Peyer's patch (tissue), 4 donors: Measurements from ENCODE around the gene SREBF2. TPM values are rescaled to one million over a fixed set of nuclear protein-coding genes. Genes with fewer than 3 reads are reported as not detected.

Experiments used
- DNase-seq, 3 donors: peaks; one replicate each; pipeline ENCODE4 v3.0.0-alpha.2; 2017 to 2019
- H3K27ac ChIP-seq, 4 donors: fragments of 200-600 bp; sonication (generic); one replicate each; pipeline ENCODE4 v1.5.1; 2016 to 2019
- H3K27me3 ChIP-seq, 2 donors: fragments of 200-600 bp; sonication (generic); one replicate each; pipeline ENCODE4 v1.5.1; 2019
- H3K36me3 ChIP-seq, 3 donors: fragments of 200-600 bp; sonication (generic); one replicate each; pipeline ENCODE4 v1.5.1; 2016 to 2019
- H3K4me1 ChIP-seq, 4 donors: fragments of 200-600 bp; sonication (generic); one replicate each; pipeline ENCODE4 v1.5.1; 2016 to 2019
- H3K4me3 ChIP-seq, 4 donors: fragments of 200-600 bp; sonication (generic); 1 replicate in 3 of 4; 2 replicates in 1 of 4; pipeline ENCODE4 v1.5.1; 2016 to 2019; ENCODE audit warnings: mild to moderate bottlenecking in 1 of 4
- H3K9me3 ChIP-seq, 4 donors: fragments of 200-600 bp; sonication (generic); one replicate each; pipeline ENCODE4 v1.5.1; 2016 to 2019; ENCODE audit warnings: mild to moderate bottlenecking in 1 of 4
- CTCF ChIP-seq, 6 experiments: fragments of 450-650 bp in 4 of 6; fragments of 200-600 bp in 2 of 6; sonication (generic) in 1 of 6; IDR thresholded peaks; one replicate each; pipeline ENCODE4 v1.5.1; 2017 to 2019; ENCODE audit warnings: antibody characterized with exemption in 6 of 6, mild to moderate bottlenecking in 3 of 6, moderate library complexity in 1 of 6
- POLR2A ChIP-seq, 2 donors: fragments of 450-650 bp; IDR thresholded peaks; one replicate each; pipeline ENCODE4 v1.5.1; 2017; ENCODE audit warnings: antibody characterized with exemption in 2 of 2, mild to moderate bottlenecking in 2 of 2, moderate library complexity in 2 of 2
- total RNA-seq, 4 donors: library from RNA; depleted of rRNA; stranded (reverse); fragments of >200 nt; gene quantifications; one replicate each; pipeline ENCODE4 v1.1.0, GENCODE V29; 2016

Gene SREBF2
- total RNA-seq, 4 donors from 2014 or later, result 66.0 to 221 (median 144) TPM

- peak overlapping the region in 2 of 4 donors; percentile 76 to 88 for H3K27ac ChIP-seq
- no peaks in the 10 kb centered on the region for H3K36me3 ChIP-seq
- TF ChIP-seq POLR2A (IDR thresholded peaks at IDR 0.05) (no peak), CTCF (IDR thresholded peaks at IDR 0.05) (no peak)
- no peak overlapping the region for H3K4me3 ChIP-seq
- DNase-seq, result no peak
- no peaks in the 10 kb centered on the region for H3K9me3 ChIP-seq
- H3K27me3 ChIP-seq, result no peaks in the 10 kb centered on the region
- peaks cover 0 to 45% (median 21%) of the 10 kb centered on the region in 4 donors for H3K4me1 ChIP-seq
These were observed 102.6 kb downstream of the SREBF2 start for GRCh38 chr22:41935509-41935908.

- Histone ChIP-seq H3K9me3 (no peaks in the 10 kb centered on the region), H3K27me3 (no peaks in the 10 kb centered on the region), H3K27ac (peak overlapping the region in 2 of 4 donors; percentile 78 to 88), H3K4me1 (peaks cover 0 to 55% (median 28%) of the 10 kb centered on the region in 4 donors), H3K4me3 (no peak overlapping the region), H3K36me3 (no peaks in the 10 kb centered on the region)
- DNase-seq, result no peak
- TF ChIP-seq POLR2A (IDR thresholded peaks at IDR 0.05) (no peak), CTCF (IDR thresholded peaks at IDR 0.05) (no peak)
These were observed 103.9 kb downstream of the SREBF2 start for GRCh38 chr22:41936894-41937169.

GRCh38 chr22:41939981-41940831 lies 107.3 kb downstream of the SREBF2 start:
- peaks cover 0 to 32% (median 24%) of the 10 kb centered on the region in 4 donors for H3K4me1 ChIP-seq
- H3K27ac ChIP-seq, result peak overlapping the region; percentile 87 to 97 (median 88)
- no peaks in the 10 kb centered on the region for H3K36me3 ChIP-seq
- DNase-seq, result peak; percentile 80 to 99 (median 99)
- H3K27me3 ChIP-seq, result no peaks in the 10 kb centered on the region
- no peak for TF ChIP-seq CTCF (IDR thresholded peaks at IDR 0.05)
- TF ChIP-seq POLR2A (IDR thresholded peaks at IDR 0.05), result peak; percentile 45 to 73
- H3K9me3 ChIP-seq, result no peaks in the 10 kb centered on the region
- H3K4me3 ChIP-seq, result peak overlapping the region in 3 of 4 donors; percentile 29 to 37 (median 36)

GRCh38 chr22:41940832-41941765 lies 108.2 kb downstream of the SREBF2 start:
- H3K4me3 ChIP-seq, result no peak overlapping the region
- peaks cover 0 to 31% (median 28%) of the 10 kb centered on the region in 4 donors for H3K4me1 ChIP-seq
- peak; percentile 81 to 99 (median 98) for TF ChIP-seq CTCF (IDR thresholded peaks at IDR 0.05)
- peak in 1 of 2 donors; percentile 10 for TF ChIP-seq POLR2A (IDR thresholded peaks at IDR 0.05)
- H3K27me3 ChIP-seq, result no peaks in the 10 kb centered on the region
- peak overlapping the region; percentile 87 to 97 (median 88) for H3K27ac ChIP-seq
- no peaks in the 10 kb centered on the region for H3K36me3 ChIP-seq
- H3K9me3 ChIP-seq, result no peaks in the 10 kb centered on the region
- DNase-seq, result peak; percentile 90 to 96 (median 93)

- TF ChIP-seq POLR2A (IDR thresholded peaks at IDR 0.05), result peak in 1 of 2 donors; percentile 11
- no peak for TF ChIP-seq CTCF (IDR thresholded peaks at IDR 0.05)
- no peak for DNase-seq
- H3K27ac ChIP-seq, result peak overlapping the region in 1 of 4 donors; percentile 53
These were observed 110.8 kb downstream of the SREBF2 start for GRCh38 chr22:41943661-41944209.

More at GRCh38 chr22:41943661-41944209, 110.8 kb downstream of the SREBF2 start:
- H3K36me3 ChIP-seq, result no peaks in the 10 kb centered on the region
- peaks cover 0 to 32% (median 18%) of the 10 kb centered on the region in 4 donors for H3K4me1 ChIP-seq
- H3K27me3 ChIP-seq, result no peaks in the 10 kb centered on the region
- no peak overlapping the region for H3K4me3 ChIP-seq
- no peaks in the 10 kb centered on the region for H3K9me3 ChIP-seq
